Rectal smooth muscle tissue (tissue), 1 donor: ENCODE results near the gene CNN3.

ENCODE experiments used
- H3K27ac ChIP-seq: one replicate; pipeline ENCODE4 v1.7.0; 2013; ENCODE audit warnings: low read depth, low read length, inconsistent platforms
- H3K27me3 ChIP-seq: one replicate; pipeline ENCODE4 v1.7.0; 2013; ENCODE audit warnings: low read length; ENCODE audit not compliant: control insufficient read depth, insufficient read depth
- H3K36me3 ChIP-seq: one replicate; pipeline ENCODE4 v1.7.0; 2013; ENCODE audit warnings: low read length; ENCODE audit not compliant: control insufficient read depth, insufficient read depth
- H3K4me1 ChIP-seq: one replicate; pipeline ENCODE4 v1.7.0; 2013; ENCODE audit warnings: low read length; ENCODE audit not compliant: control insufficient read depth, insufficient read depth
- H3K4me3 ChIP-seq: one replicate; pipeline ENCODE4 v1.7.0; 2013; ENCODE audit warnings: low read length
- H3K9ac ChIP-seq: one replicate; pipeline ENCODE4 v1.7.0; 2013; ENCODE audit warnings: low read length

Gene CNN3

GRCh38 chr1:94908965-94909364 lies 17.9 kb downstream of the CNN3 start:
- no peak overlapping the region for H3K27ac ChIP-seq
- no peak overlapping the region for H3K4me3 ChIP-seq
- no peak overlapping the region for H3K9ac ChIP-seq
- no peaks in the 10 kb centered on the region for H3K27me3 ChIP-seq
- H3K36me3 ChIP-seq, result no peaks in the 10 kb centered on the region
- H3K4me1 ChIP-seq, result peaks cover 25% of the 10 kb centered on the region

GRCh38 chr1:94908190-94908589 lies 18.7 kb downstream of the CNN3 start:
- H3K36me3 ChIP-seq, result no peaks in the 10 kb centered on the region
- H3K9ac ChIP-seq, result no peak overlapping the region
- H3K27ac ChIP-seq, result no peak overlapping the region
- peaks cover 25% of the 10 kb centered on the region for H3K4me1 ChIP-seq
- H3K4me3 ChIP-seq, result no peak overlapping the region
- no peaks in the 10 kb centered on the region for H3K27me3 ChIP-seq

GRCh38 chr1:94907136-94907535 lies 19.8 kb downstream of the CNN3 start:
- Histone ChIP-seq H3K27ac (no peak overlapping the region), H3K4me1 (peaks cover 22% of the 10 kb centered on the region), H3K27me3 (no peaks in the 10 kb centered on the region), H3K9ac (no peak overlapping the region), H3K36me3 (no peaks in the 10 kb centered on the region), H3K4me3 (no peak overlapping the region)

- no peak overlapping the region for H3K27ac ChIP-seq
- no peak overlapping the region for H3K4me3 ChIP-seq
- H3K4me1 ChIP-seq, result peaks cover 21% of the 10 kb centered on the region
- no peak overlapping the region for H3K9ac ChIP-seq
- no peaks in the 10 kb centered on the region for H3K36me3 ChIP-seq
- no peaks in the 10 kb centered on the region for H3K27me3 ChIP-seq
These were observed 20.5 kb downstream of the CNN3 start for GRCh38 chr1:94906382-94906781.

GRCh38 chr1:94905207-94905606 lies 21.7 kb downstream of the CNN3 start:
- Histone ChIP-seq H3K27me3 (no peaks in the 10 kb centered on the region), H3K36me3 (no peaks in the 10 kb centered on the region), H3K9ac (no peak overlapping the region), H3K4me1 (peaks cover 17% of the 10 kb centered on the region), H3K4me3 (no peak overlapping the region), H3K27ac (no peak overlapping the region)

GRCh38 chr1:94903280-94904009 lies 23.5 kb downstream of the CNN3 start:
- Histone ChIP-seq H3K9ac (no peak overlapping the region), H3K27ac (peak overlapping the region; percentile 45), H3K36me3 (no peaks in the 10 kb centered on the region), H3K4me1 (peaks cover 22% of the 10 kb centered on the region), H3K27me3 (no peaks in the 10 kb centered on the region), H3K4me3 (no peak overlapping the region)

GRCh38 chr1:94901841-94902240 lies 25.1 kb downstream of the CNN3 start:
- Histone ChIP-seq H3K4me3 (no peak overlapping the region), H3K36me3 (no peaks in the 10 kb centered on the region), H3K27ac (peak overlapping the region; percentile 4), H3K4me1 (peaks cover 22% of the 10 kb centered on the region), H3K9ac (no peak overlapping the region), H3K27me3 (no peaks in the 10 kb centered on the region)

- Histone ChIP-seq H3K27ac (no peak overlapping the region), H3K4me1 (peaks cover 19% of the 10 kb centered on the region), H3K9ac (no peak overlapping the region), H3K27me3 (no peaks in the 10 kb centered on the region), H3K36me3 (peaks cover 13% of the 10 kb centered on the region), H3K4me3 (no peak overlapping the region)
These were observed 27.2 kb downstream of the CNN3 start for GRCh38 chr1:94899756-94900155.

- Histone ChIP-seq H3K27me3 (no peaks in the 10 kb centered on the region), H3K36me3 (peaks cover 14% of the 10 kb centered on the region), H3K27ac (peak overlapping the region; percentile 38), H3K4me1 (peaks cover 15% of the 10 kb centered on the region), H3K9ac (no peak overlapping the region), H3K4me3 (no peak overlapping the region)
These were observed 28.2 kb downstream of the CNN3 start for GRCh38 chr1:94898491-94899385.

- Histone ChIP-seq H3K9ac (no peak overlapping the region), H3K4me3 (no peak overlapping the region), H3K27ac (no peak overlapping the region), H3K36me3 (peaks cover 14% of the 10 kb centered on the region), H3K4me1 (peaks cover 5% of the 10 kb centered on the region), H3K27me3 (no peaks in the 10 kb centered on the region)
These were observed 31.4 kb downstream of the CNN3 start for GRCh38 chr1:94895518-94895917.

GRCh38 chr1:94894630-94895029 lies 32.3 kb downstream of the CNN3 start:
- H3K27me3 ChIP-seq, result no peaks in the 10 kb centered on the region
- peaks cover 14% of the 10 kb centered on the region for H3K36me3 ChIP-seq
- no peak overlapping the region for H3K4me3 ChIP-seq
- peaks cover 3% of the 10 kb centered on the region for H3K4me1 ChIP-seq
- no peak overlapping the region for H3K9ac ChIP-seq
- no peak overlapping the region for H3K27ac ChIP-seq

DNA sequence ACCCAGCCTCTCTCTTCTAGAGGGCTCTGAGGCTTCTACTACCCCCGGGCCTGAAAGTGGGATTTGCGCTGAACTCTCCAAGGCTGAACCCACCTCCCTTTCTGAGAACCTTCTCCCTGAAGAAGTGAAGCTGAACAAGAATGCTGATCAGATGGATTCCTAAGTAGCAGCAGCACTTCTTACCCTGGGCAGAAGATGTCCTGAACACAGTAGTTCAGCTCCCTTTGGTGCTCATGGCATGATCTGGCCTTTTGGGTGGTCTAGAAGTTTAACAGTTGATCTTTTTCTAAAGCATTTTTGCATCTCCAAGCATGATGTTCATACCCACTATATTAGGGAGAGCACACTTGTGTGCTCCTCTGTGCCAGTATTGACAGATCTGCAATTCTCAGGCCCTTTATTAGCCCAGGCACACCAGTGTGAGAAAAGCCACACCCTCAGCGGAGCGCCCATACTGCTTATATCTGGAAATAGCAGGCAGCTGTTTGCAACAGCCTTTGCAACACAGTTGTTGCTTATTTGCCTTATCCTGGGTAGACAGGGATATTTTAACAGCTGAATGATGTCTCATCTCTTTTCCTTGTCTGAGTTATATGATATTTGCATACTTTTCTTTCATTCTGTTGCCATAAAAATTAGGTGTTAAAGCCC lies 34.2 kb downstream of the CNN3 start:
- no peaks in the 10 kb centered on the region for H3K27me3 ChIP-seq
- H3K4me1 ChIP-seq, result no peaks in the 10 kb centered on the region
- no peak overlapping the region for H3K4me3 ChIP-seq
- H3K27ac ChIP-seq, result no peak overlapping the region
- no peak overlapping the region for H3K9ac ChIP-seq
- peaks cover 14% of the 10 kb centered on the region for H3K36me3 ChIP-seq
